A673 (cell line): ENCODE measurements around the gene SLC5A7. TPM values are rescaled to one million over a fixed set of nuclear protein-coding genes. Genes with fewer than 3 reads are reported as not detected.

Experiments
- BruUV-seq: library from RNA; stranded (reverse); fragments of 400-500 nt; replicated peaks from 2 replicates; lab custom pipeline; 2021; lab: Mats Ljungman, UMichigan
- CTCF ChIA-PET: fragments of 300-600 bp; sonication (Branson Sonifier 250); formaldehyde crosslinking; loops from one replicate; lab custom pipeline; 2022; ENCODE audit warnings: antibody characterized with exemption; lab: Charles Lee
- POLR2A ChIA-PET: fragments of 300-600 bp; sonication (Branson Sonifier 250); formaldehyde crosslinking; loops from one replicate; lab custom pipeline; 2022; ENCODE audit warnings: antibody characterized with exemption; ENCODE audit not compliant: low non-redundant PET; lab: Charles Lee
- DNase-seq: peaks from one replicate; pipeline ENCODE4 v3.0.0-alpha.2; 2015; ENCODE audit warnings: low spot score
- H3K27ac ChIP-seq: fragments of 200-600 bp; sonication (generic); 2 replicates; pipeline ENCODE4 v1.5.1; 2016; ENCODE audit warnings: mixed run types, low read depth, mild to moderate bottlenecking, mixed read lengths, antibody characterized with exemption, low read length; ENCODE audit not compliant: poor library complexity, severe bottlenecking
- H3K27me3 ChIP-seq: fragments of 200-600 bp; sonication (generic); replicated peaks from 2 replicates; pipeline ENCODE4 v1.6.1; 2017; ENCODE audit warnings: mixed run types, low read depth, mild to moderate bottlenecking, mixed read lengths, antibody characterized with exemption, low read length; ENCODE audit not compliant: insufficient read depth, poor library complexity
- H3K36me3 ChIP-seq: fragments of 200-600 bp; sonication (generic); 2 replicates; pipeline ENCODE4 v1.6.1; 2016; ENCODE audit warnings: mixed run types, mild to moderate bottlenecking, mixed read lengths, antibody characterized with exemption, low read length; ENCODE audit not compliant: insufficient read depth, poor library complexity, severe bottlenecking
- H3K4me1 ChIP-seq: fragments of 200-600 bp; sonication (generic); 2 replicates; pipeline ENCODE4 v1.6.1; 2017; ENCODE audit warnings: mixed run types, mild to moderate bottlenecking, mixed read lengths, antibody characterized with exemption, low read length; ENCODE audit not compliant: insufficient read depth, poor library complexity, severe bottlenecking
- H3K4me3 ChIP-seq: fragments of 200-600 bp; sonication (generic); 2 replicates; pipeline ENCODE4 v1.5.1; 2016; ENCODE audit warnings: low read depth, mixed run types, mild to moderate bottlenecking, mixed read lengths, low read length; ENCODE audit not compliant: poor library complexity, severe bottlenecking
- H3K9me3 ChIP-seq: fragments of 200-600 bp; sonication (generic); 2 replicates; pipeline ENCODE4 v1.6.1; 2016; ENCODE audit warnings: mixed run types, low read depth, mild to moderate bottlenecking, mixed read lengths, antibody characterized with exemption, low read length; ENCODE audit not compliant: poor library complexity, severe bottlenecking
- EZH2 ChIP-seq: fragments of 200-600 bp; sonication (generic); IDR thresholded peaks from 2 replicates; pipeline ENCODE4 v1.6.1; 2017; ENCODE audit warnings: borderline replicate concordance, low read depth, mild to moderate bottlenecking, mixed read lengths, antibody characterized with exemption, low read length; ENCODE audit not compliant: poor library complexity, severe bottlenecking
- intact Hi-C: fragments of 100-400 bp; cut with micrococcal nuclease; formaldehyde crosslinking; loops from one replicate; pipeline ENCODE4 v1.10.0; 2022; ENCODE audit not compliant: unreplicated experiment
- total RNA-seq: library from RNA; stranded (reverse); gene quantifications from 2 replicates; pipeline ENCODE4 v1.2.3, GENCODE V29; 2021
- TF ChIP-seq, protein P1 (sequence below): fragments of 300-800, 200-600 bp; sonication (generic); conservative IDR thresholded peaks from 2 replicates; pipeline ENCODE4 v1.5.1; 2017; ENCODE audit warnings: low read depth, mild to moderate bottlenecking, antibody characterized with exemption, low read length, moderate library complexity, mixed read lengths

Gene SLC5A7
- total RNA-seq, 1 experiment from 2014 or later: not detected

GRCh38 chr2:107990718-107991117, 4.4 kb downstream of the SLC5A7 start:
- DNase-seq: no peak
- intact Hi-C loops: no loop called here
- Histone ChIP-seq H3K9me3 (no peaks in the 10 kb centered on the region), H3K4me3 (no peak overlapping the region), H3K36me3 (no peaks in the 10 kb centered on the region), H3K27ac (no peak overlapping the region), H3K27me3 (peaks cover 25% of the 10 kb centered on the region), H3K4me1 (no peaks in the 10 kb centered on the region)
- ChIA-PET POLR2A (no interaction called here), CTCF (no interaction called here)
- TF ChIP-seq, protein P1, sequence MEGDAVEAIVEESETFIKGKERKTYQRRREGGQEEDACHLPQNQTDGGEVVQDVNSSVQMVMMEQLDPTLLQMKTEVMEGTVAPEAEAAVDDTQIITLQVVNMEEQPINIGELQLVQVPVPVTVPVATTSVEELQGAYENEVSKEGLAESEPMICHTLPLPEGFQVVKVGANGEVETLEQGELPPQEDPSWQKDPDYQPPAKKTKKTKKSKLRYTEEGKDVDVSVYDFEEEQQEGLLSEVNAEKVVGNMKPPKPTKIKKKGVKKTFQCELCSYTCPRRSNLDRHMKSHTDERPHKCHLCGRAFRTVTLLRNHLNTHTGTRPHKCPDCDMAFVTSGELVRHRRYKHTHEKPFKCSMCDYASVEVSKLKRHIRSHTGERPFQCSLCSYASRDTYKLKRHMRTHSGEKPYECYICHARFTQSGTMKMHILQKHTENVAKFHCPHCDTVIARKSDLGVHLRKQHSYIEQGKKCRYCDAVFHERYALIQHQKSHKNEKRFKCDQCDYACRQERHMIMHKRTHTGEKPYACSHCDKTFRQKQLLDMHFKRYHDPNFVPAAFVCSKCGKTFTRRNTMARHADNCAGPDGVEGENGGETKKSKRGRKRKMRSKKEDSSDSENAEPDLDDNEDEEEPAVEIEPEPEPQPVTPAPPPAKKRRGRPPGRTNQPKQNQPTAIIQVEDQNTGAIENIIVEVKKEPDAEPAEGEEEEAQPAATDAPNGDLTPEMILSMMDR: no peak
- no peak for TF ChIP-seq EZH2
- BruUV-seq: no TSS peak

DNA sequence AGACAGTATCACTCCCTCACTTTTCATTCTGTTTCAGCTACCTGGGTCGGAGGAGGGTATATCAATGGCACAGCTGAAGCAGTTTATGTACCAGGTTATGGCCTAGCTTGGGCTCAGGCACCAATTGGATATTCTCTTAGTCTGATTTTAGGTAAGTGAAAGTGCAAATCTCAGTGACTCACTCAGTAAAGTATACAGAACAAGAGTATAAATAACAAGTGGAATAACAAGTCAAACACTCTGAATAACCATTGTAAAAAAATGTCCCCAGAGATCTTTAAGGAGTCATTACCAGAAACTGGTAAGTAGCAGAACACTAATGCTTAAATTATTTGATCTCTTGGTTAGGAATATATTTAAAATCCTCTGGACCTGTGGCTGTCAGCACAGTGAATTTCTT, 5.7 kb downstream of the SLC5A7 start:
- no peak for DNase-seq
- Histone ChIP-seq H3K9me3 (no peaks in the 10 kb centered on the region), H3K36me3 (no peaks in the 10 kb centered on the region), H3K27me3 (peaks cover 11% of the 10 kb centered on the region), H3K4me3 (no peak overlapping the region), H3K4me1 (no peaks in the 10 kb centered on the region), H3K27ac (no peak overlapping the region)
- intact Hi-C loops: no loop called here
- ChIA-PET POLR2A (no interaction called here), CTCF (no interaction called here)
- no TSS peak for BruUV-seq
- no peak for TF ChIP-seq EZH2
- TF ChIP-seq, protein P1: no peak

DNA sequence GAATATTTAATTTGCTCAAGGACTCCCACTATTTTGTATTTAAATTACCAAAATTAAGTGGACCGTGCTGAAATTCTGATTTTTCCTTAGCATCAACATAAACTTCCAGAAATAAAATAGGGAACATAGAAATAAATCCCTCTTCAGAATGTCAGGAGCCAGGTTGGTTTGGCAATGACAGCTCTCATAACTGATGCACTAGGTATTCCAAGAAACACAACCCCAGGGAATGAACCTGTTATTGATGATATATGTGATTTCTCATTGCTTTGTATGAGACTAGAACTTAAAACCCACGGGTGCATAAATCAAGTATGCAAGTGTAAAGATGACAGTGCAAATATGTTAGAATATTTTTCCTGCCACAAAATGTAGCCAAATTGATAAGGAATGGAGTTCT, 12.8 kb downstream of the SLC5A7 start:
- H3K4me1 ChIP-seq: no peaks in the 10 kb centered on the region
- CTCF ChIA-PET: no interaction called here
- no peak overlapping the region for H3K4me3 ChIP-seq
- intact Hi-C loops: no loop called here
- H3K27ac ChIP-seq: no peak overlapping the region
- BruUV-seq: no TSS peak
- POLR2A ChIA-PET: no interaction called here
- TF ChIP-seq, protein P1: no peak
- TF ChIP-seq EZH2: no peak
- DNase-seq: no peak
- H3K9me3 ChIP-seq: no peaks in the 10 kb centered on the region
- no peaks in the 10 kb centered on the region for H3K27me3 ChIP-seq
- H3K36me3 ChIP-seq: no peaks in the 10 kb centered on the region
